Erythroblast (primary cell): ENCODE data around the gene HGFAC.

Experiments used
- DNase-seq, 2 experiments: peaks; one replicate each; lab custom pipeline; 2025; lab: John Stamatoyannopoulos, UW
- GATA1 ChIP-seq: IDR thresholded peaks from 2 replicates; pipeline ENCODE4 v1.6.1; 2011; ENCODE audit warnings: low read depth, mild to moderate bottlenecking, control low read depth, low read length, moderate library complexity
- POLR2A ChIP-seq: IDR thresholded peaks from 2 replicates; pipeline ENCODE4 v1.6.1; 2011; ENCODE audit warnings: mild to moderate bottlenecking, low read length

HGFAC gene

GRCh38 chr4:3478446-3479357 lies 36.9 kb downstream of the HGFAC start:
- no peak for DNase-seq

GRCh38 chr4:3479358-3480101 lies 37.8 kb downstream of the HGFAC start:
- DNase-seq: no peak
- TF ChIP-seq GATA1: no peak
- no peak for TF ChIP-seq POLR2A

More at GRCh38 chr4:3478446-3479357, 36.9 kb downstream of the HGFAC start:
- TF ChIP-seq POLR2A (no peak), GATA1 (no peak)

- TF ChIP-seq POLR2A: no peak
- TF ChIP-seq GATA1: no peak
- peak; percentile 62 to 77 for DNase-seq
These were observed 38.9 kb downstream of the HGFAC start for GRCh38 chr4:3480528-3481112.

- DNase-seq: no peak
- TF ChIP-seq POLR2A: no peak
These were observed 39.4 kb downstream of the HGFAC start for GRCh38 chr4:3481113-3481531.

DNA sequence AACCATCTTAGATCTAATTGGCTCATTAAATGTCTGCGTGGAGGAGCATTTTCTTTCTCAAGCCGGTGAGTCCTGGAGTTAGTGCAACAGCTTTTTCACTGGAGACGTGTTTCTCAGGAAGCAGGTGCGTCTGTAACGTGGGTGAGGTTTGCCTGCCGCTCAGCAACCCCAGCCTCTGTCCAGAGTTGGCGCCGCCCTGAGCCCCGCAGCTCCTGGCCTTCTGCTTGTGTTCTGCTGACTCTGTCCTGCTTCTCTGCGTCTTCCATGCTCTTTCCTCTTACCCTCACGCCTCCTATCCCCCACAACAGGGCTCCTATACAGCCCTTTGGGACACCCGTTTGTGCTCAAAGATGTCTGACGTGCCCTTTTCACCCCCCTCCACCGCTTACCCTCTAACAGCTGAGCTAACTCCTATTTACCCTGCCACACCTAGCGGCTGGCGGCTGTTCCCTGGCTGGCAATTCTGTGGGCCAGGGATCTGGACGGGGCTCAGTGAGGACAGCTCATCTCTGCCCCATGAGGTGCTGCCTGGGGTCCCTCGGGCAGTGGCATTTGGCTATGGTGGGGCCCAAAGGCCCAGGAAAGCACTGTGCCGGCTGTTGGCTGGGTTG lies 40.1 kb downstream of the HGFAC start:
- TF ChIP-seq GATA1 (no peak), POLR2A (no peak)
- DNase-seq: no peak

- no peak for DNase-seq
- no peak for TF ChIP-seq POLR2A
- no peak for TF ChIP-seq GATA1
These were observed 40.9 kb downstream of the HGFAC start for GRCh38 chr4:3482707-3483106.

DNA sequence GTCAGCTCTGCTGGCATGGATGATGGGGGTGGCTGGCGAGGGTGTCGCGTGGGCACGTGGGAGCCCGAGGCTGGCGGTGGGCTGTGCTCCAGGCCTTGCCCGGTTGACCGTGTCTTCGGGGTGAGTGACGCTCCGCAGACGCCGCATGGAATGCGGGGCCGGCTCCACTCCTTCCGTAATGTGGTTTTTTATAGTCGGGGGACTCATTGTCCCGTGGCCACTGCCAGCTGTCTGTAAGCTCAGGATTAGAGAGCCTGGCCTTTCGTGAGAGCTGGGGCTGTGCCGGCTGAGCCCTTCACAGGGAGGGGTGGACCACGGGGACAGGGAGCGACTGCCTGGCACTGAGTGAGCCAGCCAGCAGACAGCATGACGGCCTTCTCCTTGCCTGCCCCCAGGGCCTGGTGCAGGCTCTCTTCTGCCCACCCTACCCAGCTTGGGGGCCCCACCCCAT lies 41.7 kb downstream of the HGFAC start:
- DNase-seq: no peak
- TF ChIP-seq GATA1: no peak
- TF ChIP-seq POLR2A: no peak

GRCh38 chr4:3484057-3484973 lies 42.5 kb downstream of the HGFAC start:
- DNase-seq: no peak
- TF ChIP-seq POLR2A (no peak), GATA1 (no peak)

GRCh38 chr4:3485011-3485791 lies 43.4 kb downstream of the HGFAC start:
- no peak for TF ChIP-seq GATA1
- TF ChIP-seq POLR2A: no peak
- DNase-seq: no peak

DNA sequence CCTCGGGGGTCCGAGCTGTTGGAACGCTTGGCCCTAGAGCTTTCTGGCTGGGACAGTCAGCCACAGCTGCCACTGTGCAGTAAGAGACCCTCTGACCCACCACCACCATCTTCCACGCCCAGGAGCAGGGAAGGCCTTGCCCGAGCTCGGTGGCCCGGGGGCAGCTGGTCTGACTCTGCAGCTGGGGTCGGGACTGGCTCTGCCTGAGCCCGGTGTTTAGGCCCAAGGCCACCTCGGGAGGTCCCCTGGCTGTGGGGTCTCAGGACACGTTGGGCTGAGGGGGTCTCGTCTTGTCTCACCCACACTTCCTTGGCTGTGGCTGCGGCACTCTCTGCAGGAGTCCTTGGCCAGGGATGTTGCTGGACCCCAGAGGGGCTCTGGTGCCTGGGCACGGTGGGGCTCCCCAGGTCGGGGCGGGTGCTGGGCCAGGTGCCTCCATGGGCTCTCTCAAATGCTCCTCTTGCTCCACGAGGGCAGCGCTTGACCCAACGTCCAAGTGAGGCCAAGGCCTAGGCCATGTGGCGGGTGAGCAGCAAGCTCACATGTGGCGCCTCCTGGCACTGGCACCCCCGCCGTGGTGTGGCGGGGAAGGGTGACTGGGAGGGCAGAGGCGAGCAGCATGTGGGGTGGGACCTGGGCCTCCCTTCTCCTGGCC lies 44.2 kb downstream of the HGFAC start:
- TF ChIP-seq GATA1 (no peak), POLR2A (no peak)
- DNase-seq: no peak
